H1 (cell line): ENCODE data around the gene CNTN5.

ENCODE experiments used
- CREB1 ChIP-seq: IDR thresholded peaks from 2 replicates; pipeline ENCODE4 v1.6.1; 2012; ENCODE audit warnings: inconsistent platforms
- CTCF ChIP-seq, 3 experiments: IDR thresholded peaks; 1 replicate in 2 of 3; 2 replicates in 1 of 3; pipeline versions ENCODE4 v1.5.1 to v1.6.1; 2011; ENCODE audit warnings: low read length in 3 of 3, mild to moderate bottlenecking in 3 of 3, inconsistent platforms in 2 of 3, low read depth in 1 of 3, moderate library complexity in 1 of 3; ENCODE audit not compliant: insufficient read depth in 1 of 3; ENCODE audit errors: control extremely low read depth in 1 of 3
- EGR1 ChIP-seq: IDR thresholded peaks from 2 replicates; pipeline ENCODE4 v1.6.1; 2011; ENCODE audit warnings: low read depth, low read length, borderline replicate concordance
- EP300 ChIP-seq, 2 experiments: IDR thresholded peaks; 1 replicate in 1 of 2; 2 replicates in 1 of 2; pipeline ENCODE4 v1.6.1; 2011 to 2012; ENCODE audit warnings: low read depth in 2 of 2, low read length in 2 of 2, mild to moderate bottlenecking in 2 of 2, borderline replicate concordance in 1 of 2, inconsistent platforms in 1 of 2, moderate library complexity in 1 of 2
- HDAC6 ChIP-seq: IDR thresholded peaks from one replicate; pipeline ENCODE4 v1.7.1; 2012; ENCODE audit warnings: low read depth, mild to moderate bottlenecking, inconsistent platforms, low read length, moderate library complexity
- POLR2A ChIP-seq, 2 experiments: IDR thresholded peaks; 1 replicate in 1 of 2; 2 replicates in 1 of 2; pipeline ENCODE4 v1.6.1; 2011; ENCODE audit warnings: low read depth in 2 of 2, low read length in 2 of 2, mild to moderate bottlenecking in 2 of 2; ENCODE audit errors: control extremely low read depth in 1 of 2
- RAD21 ChIP-seq, 2 experiments: IDR thresholded peaks in 1 of 2; conservative IDR thresholded peaks in 1 of 2; 2 replicates each; pipeline ENCODE4 v1.6.1; 2011; ENCODE audit warnings: low read depth in 2 of 2, low read length in 2 of 2, improper control_type of control experiment in 1 of 2, inconsistent platforms in 1 of 2, mild to moderate bottlenecking in 1 of 2, moderate library complexity in 1 of 2
- RFX5 ChIP-seq: IDR thresholded peaks from 2 replicates; pipeline ENCODE4 v1.6.1; 2011; ENCODE audit warnings: low read depth, low read length, improper control_type of control experiment, borderline replicate concordance
- SIN3A ChIP-seq, 2 experiments: IDR thresholded peaks in 1 of 2; conservative IDR thresholded peaks in 1 of 2; 2 replicates each; pipeline ENCODE4 v1.6.1; 2011 to 2012; ENCODE audit warnings: low read length in 2 of 2, improper control_type of control experiment in 1 of 2, low read depth in 1 of 2, mild to moderate bottlenecking in 1 of 2
- TBP ChIP-seq: IDR thresholded peaks from 2 replicates; pipeline ENCODE4 v1.6.1; 2011; ENCODE audit warnings: low read depth, low read length, improper control_type of control experiment

GRCh38 chr11:99718291-99718690 lies 697.5 kb downstream of the CNTN5 start:
- TF ChIP-seq RFX5 (no peak), CTCF (IDR thresholded peaks at IDR 0.05; ENCODE audit: control extremely low read depth in 1 of 3, insufficient read depth in 1 of 3, low read depth in 1 of 3, low read length in 3 of 3) (no peak), RAD21 (IDR thresholded peaks at IDR 0.05 in 1 of 2, conservative IDR thresholded peaks at IDR 0.05 in 1 of 2; ENCODE audit: low read depth in 2 of 2, low read length in 2 of 2) (no peak), SIN3A (conservative IDR thresholded peaks at IDR 0.05 in 1 of 2, IDR thresholded peaks at IDR 0.05 in 1 of 2; ENCODE audit: low read depth in 1 of 2, low read length in 2 of 2) (no peak), TBP (no peak), EP300 (IDR thresholded peaks at IDR 0.05; ENCODE audit: borderline replicate concordance in 1 of 2, low read depth in 2 of 2, low read length in 2 of 2) (no peak), POLR2A (IDR thresholded peaks at IDR 0.05; ENCODE audit: control extremely low read depth in 1 of 2, low read depth in 2 of 2, low read length in 2 of 2) (no peak), EGR1 (no peak), HDAC6 (no peak), CREB1 (no peak)
